EH (cell line): ENCODE measurements around the gene DBH.
"Not testable (repeated sequence)": the region's sequence is repeated elsewhere in the genome, so short reads cannot be mapped to it uniquely, and the experiment has no call there.

ENCODE experiments used
- DNase-seq: peaks from one replicate; pipeline ENCODE4 v3.0.0-alpha.2; 2015; ENCODE audit warnings: low read depth

DBH gene

GRCh38 chr9:133666387-133666786 is 30.2 kb downstream of the DBH start:
- no peak for DNase-seq

GRCh38 chr9:133666845-133667244 is 30.7 kb downstream of the DBH start:
- no peak for DNase-seq

- DNase-seq: no peak
Measured at GRCh38 chr9:133667759-133668450, 31.7 kb downstream of the DBH start.

DNA sequence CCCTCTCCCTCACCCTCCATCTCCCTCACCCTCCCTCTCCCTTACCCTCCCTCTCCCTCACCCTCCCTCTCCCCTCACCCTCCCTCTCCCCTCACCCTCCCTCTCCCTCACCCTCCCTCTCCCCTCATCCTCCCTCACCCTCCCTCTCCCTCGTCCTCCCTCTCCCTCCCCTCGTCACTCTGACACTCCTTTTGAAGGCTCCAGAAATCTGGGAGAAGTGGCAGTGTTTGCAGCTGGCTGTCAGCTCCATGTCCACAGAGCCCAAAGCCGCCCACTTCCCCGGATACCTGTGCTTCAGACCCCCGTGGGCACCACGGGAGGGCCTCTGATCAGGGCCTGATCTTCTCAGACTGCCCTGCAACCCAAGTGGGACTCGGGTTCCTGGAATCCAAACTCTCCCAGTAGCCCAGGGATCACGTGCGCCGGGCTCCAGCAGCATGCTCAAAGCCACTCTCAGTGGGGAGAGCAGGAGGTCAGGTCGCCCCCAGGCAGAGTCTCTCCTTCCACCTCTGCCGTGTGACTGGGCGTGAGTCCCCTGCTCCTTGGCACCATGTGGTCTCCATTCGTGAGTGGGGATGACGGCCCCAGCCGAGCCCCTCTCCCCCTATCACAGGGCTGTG is 33.1 kb downstream of the DBH start:
- no peak for DNase-seq

DNA sequence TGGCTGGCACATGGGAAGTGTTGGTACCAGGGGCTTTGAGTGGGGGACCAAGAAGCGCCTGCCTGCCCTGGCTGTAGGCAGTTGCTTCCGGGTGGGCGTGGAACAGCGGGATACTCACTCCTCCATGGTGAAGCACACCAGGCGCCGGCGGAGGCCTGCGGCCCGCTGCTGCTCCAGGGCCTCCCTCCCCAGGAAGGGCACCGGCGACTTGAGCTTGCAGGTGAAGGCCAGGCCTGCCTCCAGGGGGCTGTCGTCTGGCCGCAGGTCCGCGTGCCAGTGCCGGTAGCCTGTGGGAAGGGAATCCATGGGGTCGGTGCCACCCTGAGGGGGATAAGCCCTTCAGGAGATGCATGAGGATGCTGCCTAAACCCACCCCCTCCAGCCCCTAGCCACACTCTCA is 34.3 kb downstream of the DBH start:
- DNase-seq: no peak

- DNase-seq: no peak
Measured at GRCh38 chr9:133671371-133671770, 35.2 kb downstream of the DBH start.

DNA sequence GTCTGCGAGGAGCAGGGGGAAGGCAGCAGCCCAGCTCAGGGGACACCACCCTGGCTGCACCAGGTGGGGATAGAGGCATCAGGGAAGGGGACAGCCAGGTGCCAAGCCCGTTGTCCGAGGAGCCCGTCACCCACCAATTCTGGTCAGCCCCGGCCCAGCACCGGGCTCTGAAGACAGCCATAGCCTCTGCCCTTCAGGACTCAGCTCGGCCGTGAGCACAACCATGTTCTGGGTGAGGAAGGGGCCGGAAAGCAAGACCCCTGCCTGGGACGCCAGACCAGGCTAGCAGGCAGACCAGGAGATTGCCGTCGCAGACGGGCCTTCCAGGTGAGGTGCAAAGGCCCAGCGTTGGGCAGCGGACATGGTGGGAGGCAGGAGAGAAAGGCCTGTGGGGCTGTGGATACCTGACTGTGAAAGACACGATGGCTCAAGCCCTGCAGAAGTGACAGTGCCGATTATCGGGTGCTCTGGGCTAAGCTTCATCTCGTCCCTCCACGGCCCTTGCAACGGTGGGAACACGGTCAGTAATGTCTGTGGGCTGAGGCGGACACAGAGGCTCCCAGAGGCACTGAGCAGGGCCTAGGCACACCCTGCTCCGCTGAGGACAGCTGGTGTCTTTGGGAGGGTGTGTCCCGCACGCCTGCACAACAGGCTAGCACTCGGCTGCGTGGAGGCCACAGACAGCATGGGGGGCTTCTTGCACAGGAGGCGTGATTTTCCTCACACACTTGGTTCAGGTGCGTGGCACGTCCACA is 36.5 kb downstream of the DBH start:
- DNase-seq: no peak

GRCh38 chr9:133673258-133673655 is 37.1 kb downstream of the DBH start:
- DNase-seq: no peak

GRCh38 chr9:133674091-133674490 is 37.9 kb downstream of the DBH start:
- DNase-seq: no peak

DNA sequence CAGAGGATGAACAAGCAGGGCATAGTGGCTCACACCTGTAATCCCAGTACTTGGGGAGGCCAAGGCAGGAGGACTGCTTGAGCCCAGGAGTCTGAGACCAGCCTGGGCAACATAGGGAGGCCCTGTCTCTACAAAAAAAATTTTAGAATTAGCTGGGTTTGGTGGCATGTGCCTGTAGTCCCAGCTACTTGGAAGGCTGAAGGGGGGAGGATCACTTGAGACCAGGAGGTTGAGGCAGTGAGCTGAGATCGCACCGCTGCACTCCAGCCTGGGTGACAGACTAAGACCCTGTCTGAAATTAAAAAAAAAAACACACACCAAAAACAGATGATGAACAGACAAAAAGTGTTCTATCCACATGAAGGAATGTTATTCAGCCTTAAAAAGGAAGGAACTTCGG is 39.6 kb downstream of the DBH start:
- DNase-seq: not testable (repeated sequence)

DNA sequence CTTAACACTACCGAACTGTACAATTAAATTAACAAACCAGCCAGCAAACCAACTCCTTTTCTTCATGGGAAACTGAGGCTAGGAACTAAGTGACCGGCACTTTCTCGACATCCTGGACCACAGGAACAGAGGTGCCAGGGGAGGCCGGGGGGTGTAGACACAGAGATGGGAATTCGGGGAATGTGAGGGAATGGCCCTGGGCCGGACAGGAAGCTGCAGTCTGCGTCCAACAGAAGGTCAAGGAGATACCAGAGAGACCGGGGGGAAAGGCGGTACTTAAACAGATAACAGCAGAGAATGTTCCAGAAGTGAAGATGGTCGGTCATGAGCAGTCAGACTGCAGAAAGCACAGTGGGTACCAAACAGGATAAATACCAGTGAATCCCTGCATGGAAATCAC is 40.3 kb downstream of the DBH start:
- no peak for DNase-seq

DNA sequence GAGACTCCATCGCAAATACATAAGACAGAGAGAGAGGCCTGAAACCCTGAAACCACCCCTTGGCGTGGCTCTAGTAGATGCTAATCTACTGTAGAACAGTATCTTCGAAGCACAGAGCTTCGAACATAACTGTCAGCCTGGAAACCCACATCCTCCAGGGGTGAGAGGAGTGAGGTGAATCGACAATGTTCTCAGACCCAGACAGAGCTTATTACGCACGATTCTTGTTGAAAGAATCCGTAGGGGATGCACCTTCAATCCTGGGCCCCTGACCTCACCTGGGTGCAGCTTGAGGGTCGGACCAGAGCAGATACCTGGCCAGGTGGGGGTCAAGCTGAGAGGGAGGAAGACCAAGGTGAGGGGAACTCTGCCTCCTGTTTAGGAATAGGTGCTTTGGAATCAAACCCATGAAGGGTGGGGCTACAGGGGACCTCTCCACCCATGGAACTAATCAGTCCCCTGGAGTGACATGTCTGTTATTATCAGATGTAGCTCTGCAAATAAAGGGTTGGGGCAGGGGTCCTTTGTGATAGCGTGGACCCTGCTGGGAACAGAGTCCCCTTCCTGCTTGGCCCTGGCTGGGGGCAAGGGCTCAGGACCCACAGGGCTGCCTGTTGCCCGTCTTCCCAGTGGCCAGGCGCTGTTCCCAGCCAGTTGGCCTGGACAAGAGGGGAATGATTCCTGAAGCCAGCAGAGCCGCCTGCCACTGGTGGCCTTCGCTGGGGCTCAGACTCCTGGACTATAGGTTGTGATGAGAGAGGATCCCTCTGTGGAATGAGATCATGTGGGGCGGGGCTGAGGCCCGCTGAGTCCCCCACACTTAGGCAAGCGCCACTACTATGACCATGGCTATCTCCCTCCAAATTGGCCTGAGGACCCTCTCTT is 41.2 kb downstream of the DBH start:
- no peak for DNase-seq

GRCh38 chr9:133679056-133679455 is 42.9 kb downstream of the DBH start:
- no peak for DNase-seq

DNA sequence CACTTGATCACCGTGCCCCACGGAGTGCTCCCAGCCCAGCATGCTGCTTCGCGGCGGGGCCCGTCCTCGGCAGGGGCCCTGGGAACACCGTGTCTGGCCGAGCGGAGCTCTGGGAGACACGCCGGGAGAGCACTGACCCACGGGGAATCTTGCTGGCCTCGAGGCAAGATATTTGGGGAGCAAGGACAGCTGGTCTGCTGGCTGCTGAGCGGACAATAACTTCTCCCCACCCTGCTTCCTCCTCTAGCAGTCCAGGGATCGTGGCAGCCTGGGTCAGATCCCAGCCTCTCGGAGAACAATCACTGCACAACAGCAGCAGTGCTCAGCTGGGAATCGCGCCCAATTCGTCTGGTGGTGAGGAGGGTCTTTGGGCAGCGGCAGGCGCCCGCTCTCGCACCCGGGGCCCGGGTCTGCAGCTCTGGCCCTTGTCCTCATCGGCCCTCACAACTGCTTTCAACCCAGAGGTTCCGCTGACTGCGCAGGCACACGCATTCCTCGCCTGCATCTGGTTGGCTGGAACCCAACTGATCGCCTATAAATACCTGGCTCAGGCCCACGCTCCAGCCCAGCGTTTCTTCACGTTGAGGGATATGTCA is 43.4 kb downstream of the DBH start:
- no peak for DNase-seq

- DNase-seq: no peak
Measured at GRCh38 chr9:133680250-133680975, 44.2 kb downstream of the DBH start.

DNA sequence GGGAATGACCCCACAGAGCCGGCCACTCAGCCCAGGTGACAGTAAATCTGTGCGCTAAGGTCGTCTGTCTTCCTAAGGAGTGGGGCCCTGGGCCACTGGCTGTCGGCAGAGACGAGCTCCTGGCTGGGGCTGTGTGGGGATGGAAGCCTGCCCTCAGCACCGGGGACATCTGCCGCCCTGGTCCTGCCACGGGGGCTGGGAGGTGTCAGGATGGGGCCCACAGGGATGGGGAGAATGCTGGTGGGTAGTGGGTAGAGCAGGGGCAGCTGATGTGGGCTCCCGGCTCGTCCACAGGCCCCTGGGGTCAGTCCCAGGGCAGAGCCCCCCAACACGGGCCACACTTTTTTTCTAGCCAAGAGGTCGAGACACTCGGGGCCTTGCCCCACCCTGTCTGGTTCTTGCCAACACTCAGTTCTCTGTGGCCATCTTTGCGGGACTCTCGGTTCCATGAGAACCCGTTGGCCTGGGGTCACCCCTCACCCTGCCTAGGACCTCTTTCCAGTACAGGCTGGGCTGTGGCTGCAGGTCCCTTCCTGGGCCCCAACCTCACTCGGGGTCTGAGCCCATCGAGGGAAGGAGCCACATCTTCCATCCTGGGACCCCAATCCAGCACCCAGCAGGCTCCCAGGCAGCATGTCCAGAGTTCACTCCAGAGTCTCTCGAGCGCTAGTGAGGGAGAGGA is 45.0 kb downstream of the DBH start:
- no peak for DNase-seq

GRCh38 chr9:133681658-133682306 is 45.6 kb downstream of the DBH start:
- no peak for DNase-seq

- DNase-seq: no peak
Measured at GRCh38 chr9:133682818-133683585, 46.8 kb downstream of the DBH start.

DNA sequence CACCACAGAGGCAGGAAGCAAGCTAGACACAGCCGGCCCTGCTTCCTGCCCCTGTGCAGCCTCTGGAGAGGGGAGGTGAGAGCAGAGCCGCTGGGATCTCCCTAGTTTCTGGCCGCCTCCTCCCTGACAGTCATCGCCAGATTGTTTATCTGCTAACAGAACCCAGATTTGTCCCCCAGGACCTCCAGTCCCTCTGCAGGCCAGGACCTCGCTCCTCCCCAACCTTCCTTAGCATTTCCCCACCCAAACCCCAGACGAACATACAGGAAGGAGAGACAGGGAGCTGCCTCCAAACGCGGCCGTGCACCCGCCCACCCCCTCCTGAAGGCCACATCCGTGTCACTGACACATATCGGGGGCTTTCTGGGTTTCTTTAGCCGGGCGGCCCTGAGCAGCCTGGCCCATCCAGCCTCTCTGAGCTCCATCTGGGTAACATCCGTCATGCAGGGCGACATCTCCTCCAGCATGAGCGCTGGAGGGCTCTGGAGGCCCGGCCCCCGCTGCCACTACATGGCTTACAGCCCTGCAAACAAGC is 47.5 kb downstream of the DBH start:
- DNase-seq: peak; percentile 24
